HL-60 (cell line): Measurements from ENCODE around the gene CYB561A3.

Source experiments
- DNase-seq, 2 experiments: peaks; one replicate each; pipeline ENCODE4 v3.0.0-alpha.2; 2010 to 2020; ENCODE audit warnings: low read depth in 1 of 2, low spot score in 1 of 2
- H3K27ac ChIP-seq: fragments of 250-450 bp; sonication (Bioruptor Pico); replicated peaks from 2 replicates; pipeline ENCODE4 v1.5.1; 2020; ENCODE audit warnings: mild to moderate bottlenecking, moderate library complexity
- H3K27me3 ChIP-seq: fragments of 250-450 bp; sonication (Bioruptor Pico); 2 replicates; pipeline ENCODE4 v1.5.1; 2021; ENCODE audit warnings: mild to moderate bottlenecking, moderate library complexity; ENCODE audit not compliant: insufficient read depth, poor library complexity, severe bottlenecking
- H3K4me3 ChIP-seq: replicated peaks from 2 replicates; pipeline ENCODE4 v1.5.1; 2011; ENCODE audit warnings: mild to moderate bottlenecking, control low read depth, low read length; ENCODE audit not compliant: insufficient read depth
- CTCF ChIP-seq: IDR thresholded peaks from one replicate; pipeline ENCODE4 v1.5.1; 2011; ENCODE audit warnings: low read length, control low read depth, inconsistent platforms; ENCODE audit not compliant: insufficient read depth
- GABPA ChIP-seq: IDR thresholded peaks from 2 replicates; pipeline ENCODE4 v1.6.1; 2012; ENCODE audit warnings: low read depth
- POLR2AphosphoS5 ChIP-seq: IDR thresholded peaks from 2 replicates; pipeline ENCODE4 v1.6.1; 2012; ENCODE audit warnings: low read depth
- REST ChIP-seq: IDR thresholded peaks from 2 replicates; pipeline ENCODE4 v1.6.1; 2012; ENCODE audit warnings: low read depth; ENCODE audit not compliant: insufficient replicate concordance
- SPI1 ChIP-seq: IDR thresholded peaks from 2 replicates; pipeline ENCODE4 v1.6.1; 2012; ENCODE audit warnings: low read depth, mild to moderate bottlenecking, borderline replicate concordance

Gene CYB561A3

GRCh38 chr11:61362542-61362875 lies 827 bp upstream of the CYB561A3 start:
- Histone ChIP-seq H3K27ac (peak overlapping the region; percentile 97), H3K4me3 (peak overlapping the region; percentile 74), H3K27me3 (no peaks in the 10 kb centered on the region)
- DNase-seq, result peak in 1 of 2 experiments; percentile 32
- TF ChIP-seq CTCF, result no peak

- DNase-seq, result no peak
- peak overlapping the region; percentile 74 for H3K4me3 ChIP-seq
- peak overlapping the region; percentile 97 for H3K27ac ChIP-seq
- no peak for TF ChIP-seq CTCF
- no peak for TF ChIP-seq REST
- TF ChIP-seq GABPA, result no peak
- no peak for TF ChIP-seq POLR2AphosphoS5
- no peaks in the 10 kb centered on the region for H3K27me3 ChIP-seq
These were observed 393 bp downstream of the CYB561A3 start for GRCh38 chr11:61361237-61361740.

DNA sequence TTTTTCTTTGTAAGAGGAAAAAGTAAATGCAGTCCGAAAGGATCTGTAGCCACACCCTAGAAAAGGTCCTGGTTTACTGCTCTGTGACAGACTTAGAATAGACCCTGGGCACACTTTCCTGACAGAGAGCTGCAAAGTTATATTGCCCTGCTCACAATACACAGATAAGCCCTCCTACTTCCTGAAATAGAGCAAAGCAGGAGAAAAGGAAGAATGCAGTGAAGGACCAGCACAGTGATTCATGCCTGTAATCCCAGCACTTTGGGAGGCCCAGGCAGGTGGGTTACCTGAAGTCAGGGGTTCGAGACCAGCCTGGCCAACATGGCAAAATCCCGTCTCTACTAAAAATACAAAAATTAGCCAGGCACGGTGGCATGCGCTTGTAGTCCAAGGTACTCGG lies 2.2 kb downstream of the CYB561A3 start:
- no peak overlapping the region for H3K27ac ChIP-seq
- H3K4me3 ChIP-seq, result no peak overlapping the region
- TF ChIP-seq GABPA, result no peak
- TF ChIP-seq REST, result no peak
- TF ChIP-seq CTCF, result no peak
- TF ChIP-seq SPI1, result no peak
- no peak for TF ChIP-seq POLR2AphosphoS5
- DNase-seq, result no peak
- H3K27me3 ChIP-seq, result no peaks in the 10 kb centered on the region

DNA sequence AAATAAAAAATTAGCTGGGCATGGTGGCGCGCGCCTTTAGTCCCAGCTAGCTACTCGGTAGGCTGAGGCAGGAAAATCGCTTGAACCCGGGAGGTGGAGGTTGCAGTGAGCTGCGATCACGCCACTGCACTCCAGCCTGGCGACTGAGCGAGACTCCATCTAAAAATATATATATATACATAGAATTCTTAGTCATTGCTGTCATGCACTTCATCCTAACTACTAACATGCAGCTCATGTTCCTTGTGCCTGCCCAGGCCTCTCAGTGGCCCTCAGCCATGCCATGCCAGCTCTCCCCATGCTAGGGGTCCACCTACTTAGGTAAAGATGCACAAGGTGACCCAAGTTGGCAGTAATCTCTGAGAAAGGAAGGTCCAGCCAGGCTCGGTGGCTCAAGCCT lies 3.1 kb downstream of the CYB561A3 start:
- no peak for DNase-seq
- TF ChIP-seq REST (no peak), POLR2AphosphoS5 (no peak), SPI1 (no peak), GABPA (no peak), CTCF (no peak)
- Histone ChIP-seq H3K27me3 (no peaks in the 10 kb centered on the region), H3K4me3 (no peak overlapping the region), H3K27ac (no peak overlapping the region)
